Peyer's patch (tissue), 4 donors: ENCODE measurements around the gene RIIAD1.

ENCODE experiments used
- CTCF ChIP-seq, 6 experiments: fragments of 450-650 bp in 4 of 6; fragments of 200-600 bp in 2 of 6; sonication (generic) in 1 of 6; IDR thresholded peaks; one replicate each; pipeline ENCODE4 v1.5.1; 2017 to 2019; ENCODE audit warnings: antibody characterized with exemption in 6 of 6, mild to moderate bottlenecking in 3 of 6, moderate library complexity in 1 of 6
- POLR2A ChIP-seq, 2 donors: fragments of 450-650 bp; IDR thresholded peaks; one replicate each; pipeline ENCODE4 v1.5.1; 2017; ENCODE audit warnings: antibody characterized with exemption in 2 of 2, mild to moderate bottlenecking in 2 of 2, moderate library complexity in 2 of 2

- TF ChIP-seq CTCF (IDR thresholded peaks at IDR 0.05) (no peak), POLR2A (IDR thresholded peaks at IDR 0.05) (no peak)
Observed at GRCh38 chr1:151721788-151722510, 627 bp downstream of the RIIAD1 start.
